ENCODE results near the gene OTUB1. TPM values are rescaled to one million over a fixed set of nuclear protein-coding genes. Genes with fewer than 3 reads are reported as not detected.
A peak's percentile ranks its signal among the peaks of the same experiment; 100 is the strongest.

Gene OTUB1
- total and polyA plus RNA-seq, 5 donors = 44.9 to 62.4 (median 52.9) TPM

- no peaks in the 10 kb centered on the region for H3K9me3 ChIP-seq (ENCODE audit: control insufficient read depth, low read length)
- H3K4me3 ChIP-seq (ENCODE audit: low read length) = peak within 1 kb of the TSS; percentile 75
- intact Hi-C loops (cut with DNase I) = no loop called here
- no peaks in the 10 kb centered on the region for H3K27me3 ChIP-seq (ENCODE audit: control insufficient read depth, insufficient read depth)
- under 1% methylated on average over 67 of the region's 67 CpGs for WGBS
- ATAC-seq = peak; percentile 97
- DNase-seq = peak; percentile 97 to 98 (median 97)
- H3K27ac ChIP-seq (ENCODE audit: low read length) = peak within 1 kb of the TSS; percentile 98
- H3K4me1 ChIP-seq (ENCODE audit: control insufficient read depth, insufficient read depth, low read length) = no peaks in the 10 kb centered on the region
These were observed 11.7 kb upstream of the OTUB1 start, which contains the start of gene COX8A for GRCh38 chr11:63974259-63975143. Gene COX8A (plus strand): TSS chr11:63974620. CDS start chr11:63974681, 61 bp downstream.

GRCh38 chr11:63978551-63979239 is 7.5 kb upstream of the OTUB1 start:
- Histone ChIP-seq H3K27me3 (ENCODE audit: control insufficient read depth, insufficient read depth) (no peaks in the 10 kb centered on the region), H3K4me3 (ENCODE audit: low read length) (no peak overlapping the region), H3K9me3 (ENCODE audit: control insufficient read depth, low read length) (no peaks in the 10 kb centered on the region), H3K4me1 (ENCODE audit: control insufficient read depth, insufficient read depth, low read length) (no peaks in the 10 kb centered on the region), H3K27ac (ENCODE audit: low read length) (no peak overlapping the region)
- DNase-seq (peak in 1 of 3 donors; percentile 27), ATAC-seq (no peak)
- intact Hi-C loops (cut with DNase I) = no loop called here
- whole genome bisulfite sequencing = 74% methylated on average over 10 of the region's 10 CpGs

GRCh38 chr11:63979426-63979825 is 6.8 kb upstream of the OTUB1 start:
- Histone ChIP-seq H3K27me3 (ENCODE audit: control insufficient read depth, insufficient read depth) (no peaks in the 10 kb centered on the region), H3K4me3 (ENCODE audit: low read length) (no peak overlapping the region), H3K27ac (ENCODE audit: low read length) (peak overlapping the region; percentile 7), H3K4me1 (ENCODE audit: control insufficient read depth, insufficient read depth, low read length) (no peaks in the 10 kb centered on the region), H3K9me3 (ENCODE audit: control insufficient read depth, low read length) (no peaks in the 10 kb centered on the region)
- ATAC-seq = no peak
- peak in 1 of 3 donors; percentile 13 for DNase-seq
- intact Hi-C loops (cut with DNase I) = no loop called here
- 82% methylated on average over 5 of the region's 5 CpGs for WGBS

- peak overlapping the region; percentile 8 for H3K27ac ChIP-seq (ENCODE audit: low read length)
- 1% methylated on average over 18 of the region's 18 CpGs for WGBS
- H3K4me3 ChIP-seq (ENCODE audit: low read length) = peak overlapping the region; percentile 71
- ATAC-seq (peak; percentile 41 to 52), DNase-seq (peak in 2 of 3 donors; percentile 76 to 79)
- H3K4me1 ChIP-seq (ENCODE audit: control insufficient read depth, insufficient read depth, low read length) = peaks cover 7% of the 10 kb centered on the region
- intact Hi-C loops (cut with DNase I) = no loop called here
- H3K9me3 ChIP-seq (ENCODE audit: control insufficient read depth, low read length) = no peaks in the 10 kb centered on the region
- no peaks in the 10 kb centered on the region for H3K27me3 ChIP-seq (ENCODE audit: control insufficient read depth, insufficient read depth)
These were observed 454 bp upstream of the OTUB1 start for GRCh38 chr11:63985812-63986155.

GRCh38 chr11:63986932-63987513 is 785 bp downstream of the OTUB1 start:
- Histone ChIP-seq H3K27me3 (ENCODE audit: control insufficient read depth, insufficient read depth) (no peaks in the 10 kb centered on the region), H3K27ac (ENCODE audit: low read length) (no peak overlapping the region), H3K9me3 (ENCODE audit: control insufficient read depth, low read length) (no peaks in the 10 kb centered on the region), H3K4me3 (ENCODE audit: low read length) (peak overlapping the region; percentile 71), H3K4me1 (ENCODE audit: control insufficient read depth, insufficient read depth, low read length) (peaks cover 7% of the 10 kb centered on the region)
- intact Hi-C loops (cut with DNase I) = no loop called here
- peak in 1 of 3 donors; percentile 40 for DNase-seq
- ATAC-seq = no peak
- 34% methylated on average over 25 of the region's 25 CpGs for WGBS

GRCh38 chr11:63991558-63991957 is 5.3 kb downstream of the OTUB1 start:
- Histone ChIP-seq H3K27me3 (ENCODE audit: control insufficient read depth, insufficient read depth) (no peaks in the 10 kb centered on the region), H3K4me1 (ENCODE audit: control insufficient read depth, insufficient read depth, low read length) (peaks cover 4% of the 10 kb centered on the region), H3K27ac (ENCODE audit: low read length) (no peak overlapping the region), H3K9me3 (ENCODE audit: control insufficient read depth, low read length) (no peaks in the 10 kb centered on the region), H3K4me3 (ENCODE audit: low read length) (no peak overlapping the region)
- ATAC-seq (no peak), DNase-seq (no peak)
- WGBS = 91% methylated on average over 10 of the region's 10 CpGs
- intact Hi-C loops (cut with DNase I) = loop anchor here in 1 of 4 donors (2.0 kb wide), 1 partner anchor 75 kb away; the partner anchor contains the start of gene RCOR2

GRCh38 chr11:63993100-63993499 is 6.9 kb downstream of the OTUB1 start:
- Histone ChIP-seq H3K4me3 (ENCODE audit: low read length) (no peak overlapping the region), H3K4me1 (ENCODE audit: control insufficient read depth, insufficient read depth, low read length) (no peaks in the 10 kb centered on the region), H3K27me3 (ENCODE audit: control insufficient read depth, insufficient read depth) (no peaks in the 10 kb centered on the region), H3K9me3 (ENCODE audit: control insufficient read depth, low read length) (no peaks in the 10 kb centered on the region), H3K27ac (ENCODE audit: low read length) (no peak overlapping the region)
- ATAC-seq = no peak
- intact Hi-C loops (cut with DNase I) = no loop called here
- DNase-seq = no peak
- 78% methylated on average over 5 of the region's 5 CpGs for whole genome bisulfite sequencing

- 74% methylated on average over 6 of the region's 6 CpGs for WGBS
- Histone ChIP-seq H3K27me3 (ENCODE audit: control insufficient read depth, insufficient read depth) (no peaks in the 10 kb centered on the region), H3K27ac (ENCODE audit: low read length) (no peak overlapping the region), H3K9me3 (ENCODE audit: control insufficient read depth, low read length) (no peaks in the 10 kb centered on the region), H3K4me3 (ENCODE audit: low read length) (no peak overlapping the region), H3K4me1 (ENCODE audit: control insufficient read depth, insufficient read depth, low read length) (no peaks in the 10 kb centered on the region)
- intact Hi-C loops (cut with DNase I) = no loop called here
- ATAC-seq (no peak), DNase-seq (no peak)
These were observed 7.8 kb downstream of the OTUB1 start for GRCh38 chr11:63993993-63994392.

GRCh38 chr11:63996512-63996911 is 10.3 kb downstream of the OTUB1 start:
- DNase-seq (no peak), ATAC-seq (no peak)
- H3K27ac ChIP-seq (ENCODE audit: low read length) = no peak overlapping the region
- H3K27me3 ChIP-seq (ENCODE audit: control insufficient read depth, insufficient read depth) = no peaks in the 10 kb centered on the region
- peaks cover 4% of the 10 kb centered on the region for H3K4me1 ChIP-seq (ENCODE audit: control insufficient read depth, insufficient read depth, low read length)
- 90% methylated on average over 18 of the region's 18 CpGs for WGBS
- intact Hi-C loops (cut with DNase I) = no loop called here
- H3K4me3 ChIP-seq (ENCODE audit: low read length) = no peak overlapping the region
- no peaks in the 10 kb centered on the region for H3K9me3 ChIP-seq (ENCODE audit: control insufficient read depth, low read length)

- intact Hi-C loops (cut with DNase I) = no loop called here
- no peak overlapping the region for H3K27ac ChIP-seq (ENCODE audit: low read length)
These were observed 11.0 kb downstream of the OTUB1 start for GRCh38 chr11:63997104-63997700.

More at GRCh38 chr11:63997104-63997700, 11.0 kb downstream of the OTUB1 start:
- H3K27me3 ChIP-seq (ENCODE audit: control insufficient read depth, insufficient read depth) = no peaks in the 10 kb centered on the region
- ATAC-seq (no peak), DNase-seq (no peak)
- no peak overlapping the region for H3K4me3 ChIP-seq (ENCODE audit: low read length)
- WGBS = 94% methylated on average over 27 of the region's 27 CpGs
- peaks cover 4% of the 10 kb centered on the region for H3K4me1 ChIP-seq (ENCODE audit: control insufficient read depth, insufficient read depth, low read length)
- H3K9me3 ChIP-seq (ENCODE audit: control insufficient read depth, low read length) = no peaks in the 10 kb centered on the region
